Placental epithelial cell (primary cell): ENCODE measurements around the gene MDFIC2. TPM values are rescaled to one million over a fixed set of nuclear protein-coding genes. Genes with fewer than 3 reads are reported as not detected.

Experiments
- total RNA-seq: library from RNA; depleted of rRNA; stranded (reverse); fragments of >200 nt; gene quantifications from 2 replicates; pipeline ENCODE4 v1.2.3, GENCODE V29; 2012

The MDFIC2 gene
- not detected in 2 replicates for total RNA-seq

GRCh38 chr3:70312336-70312735 is at the start of gene MDFIC2:
MDFIC2 (minus strand) TSS chr3:70312638; CDS start chr3:70311973, 665 bp downstream.

